Adrenal gland (tissue), 5 donors: ENCODE results near the gene TXNDC11.

Experiments
- CTCF ChIP-seq, 6 experiments: fragments of 450-650 bp in 4 of 6; fragments of 200-600 bp in 2 of 6; sonication (generic) in 1 of 6; IDR thresholded peaks; 1 replicate in 5 of 6; 2 replicates in 1 of 6; pipeline versions ENCODE4 v1.5.1 to v1.8.0; 2016 to 2021; ENCODE audit warnings: antibody characterized with exemption in 6 of 6, mild to moderate bottlenecking in 2 of 6, moderate library complexity in 1 of 6
- POLR2A ChIP-seq, 2 donors: fragments of 450-650 bp; IDR thresholded peaks; one replicate each; pipeline ENCODE4 v1.6.1; 2017; ENCODE audit warnings: antibody characterized with exemption in 2 of 2, mild to moderate bottlenecking in 2 of 2, moderate library complexity in 1 of 2
- donor health status: DM: no; HTN: no; CAD: no.

DNA sequence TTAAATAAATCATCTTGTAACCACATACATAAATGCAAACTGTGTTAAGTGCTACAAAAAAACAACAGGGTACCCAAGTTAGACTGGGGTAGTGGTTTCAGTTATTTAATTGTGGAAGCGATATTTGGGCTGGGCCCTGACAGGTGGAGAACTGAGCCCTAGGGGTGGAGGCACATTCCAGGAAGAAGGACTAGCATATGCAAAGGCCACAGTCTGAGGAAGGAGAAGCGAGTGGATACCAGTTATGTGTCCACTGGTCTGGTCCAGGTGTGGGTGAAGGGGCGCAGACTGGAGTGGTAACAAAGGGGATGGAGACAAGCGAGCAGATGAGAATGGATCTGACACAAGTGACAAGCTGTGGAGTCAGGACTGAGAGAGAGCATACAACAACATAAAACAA lies 22.9 kb downstream of the TXNDC11 start:
- TF ChIP-seq CTCF (IDR thresholded peaks at IDR 0.05) (no peak), POLR2A (IDR thresholded peaks at IDR 0.05) (no peak)
